GM12878 (cell line): ENCODE data around the gene PYHIN1. TPM values are rescaled to one million over a fixed set of nuclear protein-coding genes. Genes with fewer than 3 reads are reported as not detected.

Experiments used
- ATAC-seq: fragments of 200-7000 bp; cut with Tn5 transposase; 3 replicates; pipeline ENCODE4 v1.9.1; 2020; ENCODE audit warnings: mild to moderate bottlenecking, moderate library complexity
- BruUV-seq: library from RNA; stranded (reverse); fragments of 400-500 nt; replicated peaks from 2 replicates; lab custom pipeline; 2021; lab: Mats Ljungman, UMichigan
- CTCF ChIA-PET: fragments of 300-600 bp; sonication (Branson Sonifier 250); formaldehyde crosslinking; extraction: SDS; loops from one replicate; lab custom pipeline; 2021; ENCODE audit warnings: inconsistent platforms; lab: Yijun Ruan, JAX
- POLR2A ChIA-PET: fragments of 350-600 bp; formaldehyde crosslinking; extraction: SDS; loops from one replicate; lab custom pipeline; 2021; ENCODE audit warnings: inconsistent platforms; lab: Charles Lee
- RAD21 ChIA-PET: fragments of 300-600 bp; sonication (Branson Sonifier 250); formaldehyde crosslinking; loops from one replicate; lab custom pipeline; 2023; ENCODE audit warnings: antibody characterized with exemption; ENCODE audit not compliant: unreplicated experiment; lab: Charles Lee
- SMC1A ChIA-PET: fragments of 300-600 bp; sonication (Branson Sonifier 250); formaldehyde crosslinking; loops from one replicate; lab custom pipeline; 2023; ENCODE audit not compliant: unreplicated experiment, uncharacterized antibody; lab: Charles Lee
- DNase-seq: peaks from one replicate; pipeline ENCODE4 v3.0.0-alpha.2; 2011; ENCODE audit warnings: low read depth, low spot score
- FAIRE-seq: peaks from 3 replicates; lab custom pipeline; 2011; peaks lifted over from hg19 to GRCh38; lab: Jason Lieb, UNC
- H2AFZ ChIP-seq: 2 replicates; pipeline ENCODE4 v1.6.0; 2011; ENCODE audit warnings: low read depth, low read length, control low read depth; ENCODE audit not compliant: control insufficient read depth
- H3K27ac ChIP-seq: 2 replicates; pipeline ENCODE4 v1.5.1; 2011; ENCODE audit warnings: control low read depth; ENCODE audit not compliant: control insufficient read depth, insufficient read depth
- H3K27me3 ChIP-seq, 2 experiments: replicated peaks in 1 of 2; 2 replicates each; pipeline versions ENCODE4 v1.6.0 to v1.6.1; 2011; ENCODE audit warnings: low read length in 1 of 2; ENCODE audit not compliant: control insufficient read depth in 2 of 2, insufficient read depth in 2 of 2
- H3K36me3 ChIP-seq, 2 experiments: 2 replicates each; pipeline ENCODE4 v1.5.1; 2011; ENCODE audit warnings: low read length in 1 of 2; ENCODE audit not compliant: control insufficient read depth in 2 of 2, insufficient read depth in 2 of 2
- H3K4me1 ChIP-seq: 2 replicates; pipeline ENCODE4 v1.6.1; 2011; ENCODE audit warnings: mild to moderate bottlenecking, low read length, moderate library complexity, mixed read lengths; ENCODE audit not compliant: control insufficient read depth, insufficient read depth
- H3K4me2 ChIP-seq: 2 replicates; pipeline ENCODE4 v1.6.0; 2011; ENCODE audit warnings: control low read depth; ENCODE audit not compliant: control insufficient read depth, insufficient read depth
- H3K4me3 ChIP-seq: fragments of 200-600 bp; sonication (generic); 2 replicates; pipeline ENCODE4 v1.5.1; 2016
- H3K79me2 ChIP-seq: 2 replicates; pipeline ENCODE4 v1.6.0; 2011; ENCODE audit warnings: low read length; ENCODE audit not compliant: control insufficient read depth, insufficient read depth
- H3K9ac ChIP-seq: 2 replicates; pipeline ENCODE4 v1.8.0; 2011; ENCODE audit warnings: low read length, control low read depth, mixed read lengths; ENCODE audit not compliant: control insufficient read depth, insufficient read depth
- H3K9me3 ChIP-seq: replicated peaks from 3 replicates; pipeline ENCODE4 v1.5.1; 2011; ENCODE audit warnings: mild to moderate bottlenecking, low read length; ENCODE audit not compliant: control insufficient read depth, insufficient read depth
- H4K20me1 ChIP-seq: 2 replicates; pipeline ENCODE4 v1.6.0; 2011; ENCODE audit not compliant: control insufficient read depth, insufficient read depth
- ATF7 ChIP-seq: fragments of 450-650 bp; IDR thresholded peaks from 2 replicates; pipeline ENCODE4 v1.6.1; 2016; ENCODE audit warnings: low read depth, mild to moderate bottlenecking
- FOXK2 ChIP-seq: fragments of 450-650 bp; IDR thresholded peaks from 2 replicates; pipeline ENCODE4 v1.6.1; 2017; ENCODE audit warnings: mild to moderate bottlenecking, moderate library complexity
- RUNX3 ChIP-seq: IDR thresholded peaks from 2 replicates; pipeline ENCODE4 v1.6.1; 2012; ENCODE audit warnings: low read length, inconsistent platforms
- SPI1 ChIP-seq: IDR thresholded peaks from 2 replicates; pipeline ENCODE4 v1.6.1; 2011; ENCODE audit warnings: low read depth, mild to moderate bottlenecking, low read length, moderate library complexity, borderline replicate concordance; ENCODE audit not compliant: insufficient read depth
- WGBS: methylation state at CpG from one replicate; pipeline ENCODE4 v1.1.6; 2016; ENCODE audit warnings: low lambda C conversion rate; ENCODE audit not compliant: insufficient replicate concordance, insufficient coverage; ENCODE audit errors: missing lambda C conversion rate; 5-methylcytosine and 5-hydroxymethylcytosine counted together
- in situ Hi-C: fragments of 300-500 bp; cut with MboI; formaldehyde crosslinking; loops from 9 replicates; pipeline ENCODE4 v1.14.3; 2018; ENCODE audit warnings: mixed read lengths
- intact Hi-C: fragments of 100-400 bp; cut with micrococcal nuclease; formaldehyde crosslinking; loops from one replicate; pipeline ENCODE4 v1.14.2; 2022; ENCODE audit not compliant: unreplicated experiment
- polyA plus RNA-seq, 11 experiments: library from polyadenylated mRNA; depleted of rRNA in 4 of 11; unstranded in 6 of 11; stranded (reverse) in 5 of 11; fragments of >200 nt; fragmentation: Nextera tagmentation in 4 of 11; fragmentation: Illumina TruSeq in 1 of 11; extraction: Ambion mirVana in 4 of 11; extraction: Trizol in 1 of 11; gene quantifications; 1 replicate in 1 of 11; 2 replicates in 10 of 11; pipeline versions ENCODE4 v1.2.1 to v1.2.3, GENCODE V29; 2011 to 2016; ENCODE audit warnings: inconsistent platforms in 2 of 11, missing spikeins in 2 of 11, low read depth in 1 of 11
- total RNA-seq, 4 experiments: library from RNA; depleted of rRNA in 3 of 4; stranded (reverse); fragments of >200 nt in 3 of 4; fragmentation: Illumina TruSeq in 1 of 4; extraction: Trizol in 1 of 4; gene quantifications; 2 replicates each; pipeline versions ENCODE4 v1.2.1 to v1.2.3, GENCODE V29; 2013 to 2021
- TF ChIP-seq, protein P1 (sequence below): fragments of 450-650 bp; IDR thresholded peaks from 2 replicates; pipeline ENCODE4 v1.6.1; 2017; ENCODE audit warnings: mild to moderate bottlenecking, moderate library complexity

Gene PYHIN1
- total and polyA plus RNA-seq, 10 of the 15 experiments (the other 5 are each of a cell fraction or from before 2014, with no cell fraction given): 0.19 to 7.2 (median 0.38) TPM

DNA sequence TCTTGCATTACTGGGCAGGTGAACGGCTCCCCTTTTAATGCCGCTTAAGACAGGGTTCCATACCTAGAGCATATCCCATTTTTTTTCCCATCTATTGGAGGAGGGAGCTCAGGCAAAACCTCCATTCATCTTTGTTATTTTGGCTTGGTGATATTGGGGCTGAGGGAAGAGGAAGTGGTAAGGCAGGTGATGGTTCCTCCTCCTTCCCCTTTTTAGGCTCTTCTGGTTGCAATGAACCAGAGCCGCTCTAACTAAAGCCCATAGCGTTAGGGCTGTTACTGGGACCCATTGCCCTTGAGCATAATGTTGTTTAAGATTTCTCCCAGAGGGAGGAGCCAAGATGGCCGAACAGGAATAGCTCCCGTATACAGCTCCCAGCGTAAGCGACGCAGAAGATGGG is 21.1 kb downstream of the PYHIN1 start (continued):
- peak; percentile 87 for TF ChIP-seq SPI1
- peak; percentile 34; the same call in 1 of the 2 replicates for TF ChIP-seq RUNX3

DNA sequence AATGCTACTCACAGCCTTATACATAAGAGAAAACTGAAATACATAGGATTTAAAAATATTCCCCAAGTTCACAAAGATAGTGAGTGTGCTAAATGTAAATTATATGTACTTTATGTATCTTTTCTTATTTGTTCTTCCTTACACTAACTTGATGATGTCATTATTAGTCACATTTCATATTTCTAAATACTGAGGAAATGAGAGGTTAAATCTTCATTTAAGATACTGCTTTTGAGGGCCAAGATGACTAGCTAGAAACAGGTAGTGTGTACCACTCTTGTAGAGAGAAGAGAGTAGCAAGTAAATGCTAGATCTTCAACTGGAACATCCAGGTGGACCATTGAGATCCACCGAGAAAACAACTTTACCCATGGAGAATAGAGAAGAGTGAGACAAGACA is 29.8 kb downstream of the PYHIN1 start:
- ChIA-PET RAD21 (no interaction called here), CTCF (no interaction called here), POLR2A (no interaction called here), SMC1A (no interaction called here)
- Histone ChIP-seq H4K20me1 (no peaks in the 10 kb centered on the region), H3K4me3 (no peak overlapping the region), H3K9me3 (no peaks in the 10 kb centered on the region), H3K27me3 (no peaks in the 10 kb centered on the region), H3K27ac (no peak overlapping the region), H3K79me2 (no peaks in the 10 kb centered on the region), H3K36me3 (no peaks in the 10 kb centered on the region), H3K4me2 (no peak overlapping the region), H3K9ac (no peak overlapping the region), H3K4me1 (no peaks in the 10 kb centered on the region)
- no TSS peak for BruUV-seq
- 100% methylated on average over 1 of the region's 1 CpG for WGBS
- ATAC-seq: no peak
- no peak for DNase-seq
- intact Hi-C loops: no loop called here
- no peak for FAIRE-seq
- in situ Hi-C loops: no loop called here
- TF ChIP-seq, protein P1, sequence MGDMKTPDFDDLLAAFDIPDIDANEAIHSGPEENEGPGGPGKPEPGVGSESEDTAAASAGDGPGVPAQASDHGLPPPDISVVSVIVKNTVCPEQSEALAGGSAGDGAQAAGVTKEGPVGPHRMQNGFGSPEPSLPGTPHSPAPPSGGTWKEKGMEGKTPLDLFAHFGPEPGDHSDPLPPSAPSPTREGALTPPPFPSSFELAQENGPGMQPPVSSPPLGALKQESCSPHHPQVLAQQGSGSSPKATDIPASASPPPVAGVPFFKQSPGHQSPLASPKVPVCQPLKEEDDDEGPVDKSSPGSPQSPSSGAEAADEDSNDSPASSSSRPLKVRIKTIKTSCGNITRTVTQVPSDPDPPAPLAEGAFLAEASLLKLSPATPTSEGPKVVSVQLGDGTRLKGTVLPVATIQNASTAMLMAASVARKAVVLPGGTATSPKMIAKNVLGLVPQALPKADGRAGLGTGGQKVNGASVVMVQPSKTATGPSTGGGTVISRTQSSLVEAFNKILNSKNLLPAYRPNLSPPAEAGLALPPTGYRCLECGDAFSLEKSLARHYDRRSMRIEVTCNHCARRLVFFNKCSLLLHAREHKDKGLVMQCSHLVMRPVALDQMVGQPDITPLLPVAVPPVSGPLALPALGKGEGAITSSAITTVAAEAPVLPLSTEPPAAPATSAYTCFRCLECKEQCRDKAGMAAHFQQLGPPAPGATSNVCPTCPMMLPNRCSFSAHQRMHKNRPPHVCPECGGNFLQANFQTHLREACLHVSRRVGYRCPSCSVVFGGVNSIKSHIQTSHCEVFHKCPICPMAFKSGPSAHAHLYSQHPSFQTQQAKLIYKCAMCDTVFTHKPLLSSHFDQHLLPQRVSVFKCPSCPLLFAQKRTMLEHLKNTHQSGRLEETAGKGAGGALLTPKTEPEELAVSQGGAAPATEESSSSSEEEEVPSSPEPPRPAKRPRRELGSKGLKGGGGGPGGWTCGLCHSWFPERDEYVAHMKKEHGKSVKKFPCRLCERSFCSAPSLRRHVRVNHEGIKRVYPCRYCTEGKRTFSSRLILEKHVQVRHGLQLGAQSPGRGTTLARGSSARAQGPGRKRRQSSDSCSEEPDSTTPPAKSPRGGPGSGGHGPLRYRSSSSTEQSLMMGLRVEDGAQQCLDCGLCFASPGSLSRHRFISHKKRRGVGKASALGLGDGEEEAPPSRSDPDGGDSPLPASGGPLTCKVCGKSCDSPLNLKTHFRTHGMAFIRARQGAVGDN: no peak
- TF ChIP-seq ATF7 (peak; percentile 67), FOXK2 (no peak)
- TF ChIP-seq, all 136 proteins: peak for 1
- no peak overlapping the region for H2AFZ ChIP-seq
